ENCODE measurements around the gene ARHGAP45.

The ARHGAP45 gene

DNA sequence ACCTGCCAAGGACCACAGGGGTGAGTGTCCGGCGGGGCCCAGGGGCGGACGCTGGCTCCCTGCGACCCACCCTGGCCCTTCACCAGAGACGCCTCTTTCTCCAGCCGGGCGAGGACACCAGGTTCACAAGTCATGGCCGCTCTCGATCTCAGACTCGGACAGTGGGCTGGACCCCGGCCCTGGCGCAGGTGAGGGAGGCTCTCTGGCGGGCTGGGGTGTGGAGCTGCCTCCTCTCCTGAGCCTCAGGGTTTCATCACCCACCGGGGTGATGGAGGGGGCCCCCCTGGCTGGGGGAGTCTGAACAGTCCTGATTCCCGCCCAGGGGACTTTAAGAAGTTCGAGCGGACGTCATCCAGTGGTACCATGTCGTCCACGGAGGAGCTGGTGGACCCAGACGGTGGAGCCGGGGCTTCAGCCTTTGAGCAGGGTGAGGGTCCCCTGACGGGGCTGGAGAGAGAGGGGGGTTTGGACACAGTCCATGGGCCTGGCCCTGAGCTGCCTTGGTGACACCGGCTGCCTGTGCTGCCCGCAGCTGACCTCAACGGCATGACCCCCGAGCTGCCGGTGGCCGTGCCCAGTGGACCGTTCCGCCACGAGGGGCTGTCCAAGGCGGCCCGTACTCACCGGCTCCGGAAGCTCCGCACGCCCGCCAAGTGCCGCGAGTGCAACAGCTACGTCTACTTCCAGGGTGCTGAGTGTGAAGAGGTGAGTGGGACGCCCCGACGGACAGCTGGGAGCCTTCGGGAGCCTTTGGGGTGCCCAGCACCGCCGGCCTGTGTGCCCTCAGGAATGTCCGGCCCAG, 13.6 kb downstream of the ARHGAP45 start:
- no peak overlapping the region for H3K23ac ChIP-seq (ENCODE audit: low read depth, low read length, poor library complexity)
- no peak overlapping the region for H4K8ac ChIP-seq (ENCODE audit: low read depth, low read length)
- no peak overlapping the region for H3K4ac ChIP-seq (ENCODE audit: low read length)
- peak overlapping the region; percentile 60 for H3K9ac ChIP-seq (ENCODE audit: low read depth, low read length, poor library complexity)
- no peak overlapping the region for H3K4me3 ChIP-seq (ENCODE audit: low read length in 2 of 2)
- H2BK12ac ChIP-seq (ENCODE audit: low read length): peak overlapping the region; percentile 41
- no CpG with 5 or more reads among the region's 50 CpGs for WGBS, 2 donors (ENCODE audit: extremely low coverage in 2 of 2, insufficient read length in 2 of 2, insufficient replicate concordance in 1 of 2)
- no peak overlapping the region for H3K4me2 ChIP-seq (ENCODE audit: insufficient read depth, low read length, poor library complexity, severe bottlenecking)
- H4K91ac ChIP-seq (ENCODE audit: low read depth, low read length, poor library complexity): no peak overlapping the region
- no peak overlapping the region for H3K18ac ChIP-seq (ENCODE audit: low read length)
- DNase-seq (ENCODE audit: low spot score): no peak
- peaks cover 6% of the 10 kb centered on the region for H3K79me1 ChIP-seq (ENCODE audit: low read depth, low read length)
- no peak overlapping the region for H2AFZ ChIP-seq (ENCODE audit: low read length)
- no peaks in the 10 kb centered on the region for H3K27me3 ChIP-seq (ENCODE audit: control insufficient read depth in 3 of 3, insufficient read depth in 3 of 3, low read depth in 1 of 3, low read length in 3 of 3)
- peak overlapping the region; percentile 84 for H2BK5ac ChIP-seq (ENCODE audit: low read length)
- peak overlapping the region; percentile 37 for H2BK15ac ChIP-seq (ENCODE audit: low read length)
- no peak overlapping the region for H3K27ac ChIP-seq (replicated peaks; ENCODE audit: low read length)
- no peak overlapping the region for H2AK5ac ChIP-seq (ENCODE audit: low read depth, low read length)
- no peaks in the 10 kb centered on the region for H3K9me3 ChIP-seq (replicated peaks in 1 of 2; ENCODE audit: control insufficient read depth in 2 of 2, insufficient read depth in 1 of 2, low read depth in 1 of 2, low read length in 2 of 2)
- peaks cover 0 to 2% of the 10 kb centered on the region in 2 donors for H3K4me1 ChIP-seq (ENCODE audit: control insufficient read depth in 2 of 2, insufficient read depth in 1 of 2, low read depth in 1 of 2, low read length in 2 of 2)
- no peak overlapping the region for H2BK120ac ChIP-seq (ENCODE audit: low read depth, low read length)
- peaks cover 13 to 59% of the 10 kb centered on the region in 2 donors for H3K36me3 ChIP-seq (replicated peaks in 1 of 2; ENCODE audit: control insufficient read depth in 2 of 2, insufficient read depth in 2 of 2, low read length in 2 of 2)
- no peak overlapping the region for H3K14ac ChIP-seq (ENCODE audit: low read length)

DNA sequence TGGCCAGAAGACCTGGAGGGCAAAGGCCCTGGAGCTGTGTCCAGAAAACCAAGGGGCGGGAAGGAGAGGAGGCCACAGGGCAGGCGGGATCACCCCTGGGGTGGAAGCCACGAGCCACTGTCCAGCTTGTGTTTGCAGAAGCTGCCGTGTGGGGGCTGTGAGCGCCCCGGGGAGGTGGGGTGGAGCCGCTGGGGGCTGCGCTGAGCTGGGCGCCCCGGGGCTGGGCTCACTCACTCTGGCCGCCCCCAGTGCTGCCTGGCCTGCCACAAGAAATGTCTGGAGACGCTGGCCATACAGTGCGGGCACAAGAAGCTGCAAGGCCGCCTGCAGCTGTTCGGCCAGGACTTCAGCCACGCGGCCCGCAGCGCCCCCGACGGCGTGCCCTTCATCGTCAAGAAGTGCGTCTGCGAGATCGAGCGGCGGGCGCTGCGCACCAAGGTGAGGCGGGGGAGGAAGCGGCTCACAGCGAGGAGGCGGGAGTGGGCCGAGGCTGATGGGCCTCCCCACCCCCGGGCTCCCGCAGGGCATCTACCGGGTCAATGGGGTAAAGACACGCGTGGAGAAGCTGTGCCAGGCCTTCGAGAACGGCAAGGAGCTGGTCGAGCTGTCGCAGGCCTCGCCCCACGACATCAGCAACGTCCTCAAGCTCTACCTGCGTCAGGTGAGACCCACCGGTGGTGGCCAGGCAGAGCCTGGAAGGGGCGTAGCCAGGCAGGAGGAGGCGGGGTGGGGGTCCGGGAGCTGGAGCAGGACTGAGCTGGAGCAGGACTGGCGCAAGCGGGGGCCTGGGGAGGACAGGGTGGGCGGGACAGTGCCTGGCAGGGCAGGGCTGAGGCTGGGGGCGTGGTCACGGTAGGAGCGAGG, 14.6 kb downstream of the ARHGAP45 start:
- no peak overlapping the region for H2AFZ ChIP-seq (ENCODE audit: low read length)
- peak overlapping the region in 1 of 2 donors; percentile 27 for H3K4me3 ChIP-seq (ENCODE audit: low read length in 2 of 2)
- no peak overlapping the region for H3K4me2 ChIP-seq (ENCODE audit: insufficient read depth, low read length, poor library complexity, severe bottlenecking)
- H3K79me1 ChIP-seq (ENCODE audit: low read depth, low read length): peaks cover 6% of the 10 kb centered on the region
- no peak overlapping the region for H2BK120ac ChIP-seq (ENCODE audit: low read depth, low read length)
- WGBS, 2 donors (ENCODE audit: extremely low coverage in 2 of 2, insufficient read length in 2 of 2, insufficient replicate concordance in 1 of 2): no CpG with 5 or more reads among the region's 58 CpGs
- H2BK15ac ChIP-seq (ENCODE audit: low read length): peak overlapping the region; percentile 58
- H4K8ac ChIP-seq (ENCODE audit: low read depth, low read length): no peak overlapping the region
- H3K4me1 ChIP-seq (ENCODE audit: control insufficient read depth in 2 of 2, insufficient read depth in 1 of 2, low read depth in 1 of 2, low read length in 2 of 2): peaks cover 0 to 2% of the 10 kb centered on the region in 2 donors
- H3K4ac ChIP-seq (ENCODE audit: low read length): no peak overlapping the region
- H3K27ac ChIP-seq (replicated peaks; ENCODE audit: low read length): no peak overlapping the region
- H3K27me3 ChIP-seq (ENCODE audit: control insufficient read depth in 3 of 3, insufficient read depth in 3 of 3, low read depth in 1 of 3, low read length in 3 of 3): no peaks in the 10 kb centered on the region
- H2AK5ac ChIP-seq (ENCODE audit: low read depth, low read length): peak overlapping the region; percentile 88
- H3K14ac ChIP-seq (ENCODE audit: low read length): no peak overlapping the region
- H2BK12ac ChIP-seq (ENCODE audit: low read length): no peak overlapping the region
- no peak overlapping the region for H3K9ac ChIP-seq (ENCODE audit: low read depth, low read length, poor library complexity)
- H3K18ac ChIP-seq (ENCODE audit: low read length): peak overlapping the region; percentile 89
- peak overlapping the region; percentile 95 for H3K23ac ChIP-seq (ENCODE audit: low read depth, low read length, poor library complexity)
- H3K36me3 ChIP-seq (replicated peaks in 1 of 2; ENCODE audit: control insufficient read depth in 2 of 2, insufficient read depth in 2 of 2, low read length in 2 of 2): peaks cover 9 to 62% of the 10 kb centered on the region in 2 donors
- H4K91ac ChIP-seq (ENCODE audit: low read depth, low read length, poor library complexity): no peak overlapping the region
- peak overlapping the region; percentile 66 for H2BK5ac ChIP-seq (ENCODE audit: low read length)
- H3K9me3 ChIP-seq (replicated peaks in 1 of 2; ENCODE audit: control insufficient read depth in 2 of 2, insufficient read depth in 1 of 2, low read depth in 1 of 2, low read length in 2 of 2): no peaks in the 10 kb centered on the region
- no peak for DNase-seq (ENCODE audit: low spot score)

DNA sequence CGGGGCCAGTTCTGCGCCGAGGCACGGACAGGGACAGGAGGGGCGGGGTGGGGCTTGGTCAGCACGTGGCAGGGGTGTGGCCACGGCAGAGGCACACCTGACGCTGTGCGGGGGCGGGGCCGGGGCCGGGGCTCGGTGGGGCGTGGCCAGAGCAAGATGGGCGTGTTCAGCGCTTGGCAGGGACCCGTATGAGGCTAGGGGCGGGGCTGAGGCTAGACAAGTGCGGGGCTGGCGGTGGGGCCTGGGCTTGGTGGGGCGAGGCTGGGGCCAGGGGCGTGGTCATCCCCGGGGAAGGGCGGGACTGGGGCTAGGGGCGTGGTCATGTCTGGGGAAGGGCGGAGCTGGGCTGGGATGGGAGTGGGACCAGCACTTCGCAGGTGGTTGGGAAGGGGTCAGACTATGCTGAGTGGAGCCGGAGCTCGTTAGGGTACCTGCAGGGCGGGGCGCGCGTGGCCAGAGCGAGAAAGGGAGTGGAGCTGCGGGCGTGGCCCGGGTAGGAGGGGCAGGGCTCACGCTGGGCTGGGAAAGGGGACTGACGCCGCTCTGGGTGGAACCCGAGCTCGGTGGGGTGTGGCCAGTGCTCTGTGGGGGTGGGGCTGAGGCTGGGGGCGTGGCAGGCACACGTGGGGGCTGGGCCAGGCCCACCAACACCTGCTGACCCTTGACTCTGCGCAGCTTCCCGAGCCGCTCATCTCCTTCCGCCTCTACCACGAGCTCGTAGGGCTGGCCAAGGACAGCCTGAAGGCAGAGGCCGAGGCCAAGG, 15.4 kb downstream of the ARHGAP45 start:
- Histone ChIP-seq H3K79me1 (ENCODE audit: low read depth, low read length) (peaks cover 6% of the 10 kb centered on the region), H2AFZ (ENCODE audit: low read length) (no peak overlapping the region), H3K14ac (ENCODE audit: low read length) (no peak overlapping the region), H4K8ac (ENCODE audit: low read depth, low read length) (no peak overlapping the region), H2BK120ac (ENCODE audit: low read depth, low read length) (no peak overlapping the region), H3K27ac (replicated peaks; ENCODE audit: low read length) (no peak overlapping the region), H2BK15ac (ENCODE audit: low read length) (no peak overlapping the region), H3K4me1 (ENCODE audit: control insufficient read depth in 2 of 2, insufficient read depth in 1 of 2, low read depth in 1 of 2, low read length in 2 of 2) (peaks cover 0 to 2% of the 10 kb centered on the region in 2 donors), H3K9me3 (replicated peaks in 1 of 2; ENCODE audit: control insufficient read depth in 2 of 2, insufficient read depth in 1 of 2, low read depth in 1 of 2, low read length in 2 of 2) (no peaks in the 10 kb centered on the region), H4K91ac (ENCODE audit: low read depth, low read length, poor library complexity) (no peak overlapping the region), H3K4me3 (ENCODE audit: low read length in 2 of 2) (peak overlapping the region in 1 of 2 donors; percentile 24), H3K36me3 (replicated peaks in 1 of 2; ENCODE audit: control insufficient read depth in 2 of 2, insufficient read depth in 2 of 2, low read length in 2 of 2) (peaks cover 11 to 67% of the 10 kb centered on the region in 2 donors), H3K4ac (ENCODE audit: low read length) (no peak overlapping the region), H3K9ac (ENCODE audit: low read depth, low read length, poor library complexity) (peak overlapping the region; percentile 4), H2AK5ac (ENCODE audit: low read depth, low read length) (peak overlapping the region; percentile 75), H3K27me3 (ENCODE audit: control insufficient read depth in 3 of 3, insufficient read depth in 3 of 3, low read depth in 1 of 3, low read length in 3 of 3) (no peaks in the 10 kb centered on the region), H3K23ac (ENCODE audit: low read depth, low read length, poor library complexity) (peak overlapping the region; percentile 98), H3K4me2 (ENCODE audit: insufficient read depth, low read length, poor library complexity, severe bottlenecking) (peak overlapping the region; percentile 52), H2BK5ac (ENCODE audit: low read length) (no peak overlapping the region), H2BK12ac (ENCODE audit: low read length) (no peak overlapping the region), H3K18ac (ENCODE audit: low read length) (peak overlapping the region; percentile 93)
- DNase-seq (ENCODE audit: low spot score): peak; percentile 69
- WGBS, 2 donors (ENCODE audit: extremely low coverage in 2 of 2, insufficient read length in 2 of 2, insufficient replicate concordance in 1 of 2): no CpG with 5 or more reads among the region's 51 CpGs
